ENCODE data around the gene CARHSP1.

DNA sequence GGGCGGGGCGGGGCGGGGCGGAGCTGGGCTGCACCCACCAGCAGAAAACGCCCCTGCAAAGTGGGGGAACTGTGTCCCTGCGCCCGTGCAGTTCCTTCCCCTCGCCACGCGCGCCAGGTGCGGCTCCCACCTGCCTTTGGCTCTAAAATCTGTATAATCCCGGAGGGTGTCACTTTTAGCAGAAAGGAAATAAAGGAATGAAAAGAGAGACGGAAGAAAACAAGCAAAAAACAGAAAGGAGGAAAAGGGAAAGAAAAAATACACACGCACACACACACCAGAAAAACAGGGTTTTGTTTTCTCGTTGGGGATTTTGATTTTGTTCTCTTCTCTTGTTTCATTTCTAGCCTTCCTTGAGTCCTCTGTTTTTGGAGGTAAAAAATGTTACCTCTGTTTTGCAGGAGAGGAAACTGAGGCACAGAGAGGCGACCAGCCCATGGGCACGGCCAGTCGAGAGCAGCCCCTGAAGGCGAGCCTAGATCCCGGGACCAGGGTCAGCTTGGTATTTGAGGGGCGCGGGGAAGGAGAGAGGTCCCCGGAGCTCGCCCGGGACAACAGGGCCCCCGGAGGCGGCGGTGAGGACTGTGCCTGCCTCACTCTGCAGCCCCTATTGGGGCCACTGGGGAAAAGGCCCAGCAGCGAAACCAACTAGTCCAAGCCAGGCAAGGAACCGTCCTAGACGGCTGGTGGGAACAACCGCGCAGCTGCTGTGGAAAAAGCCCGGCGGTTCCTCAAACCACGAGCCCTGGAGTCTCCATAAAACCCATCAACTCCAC, 594 bp upstream of the CARHSP1 start:
- TF ChIP-seq FOXM1 (IDR thresholded peaks at IDR 0.05; ENCODE audit: borderline replicate concordance) (no peak), ELF4 (IDR thresholded peaks at IDR 0.05) (no peak), BHLHE40 (IDR thresholded peaks at IDR 0.05; ENCODE audit: borderline replicate concordance) (no peak), ARNT (IDR thresholded peaks at IDR 0.05) (no peak), SUZ12 (IDR thresholded peaks at IDR 0.05) (no peak), SP1 (IDR thresholded peaks at IDR 0.05) (no peak), FOXA1 (IDR thresholded peaks at IDR 0.05) (no peak), HDGF (IDR thresholded peaks at IDR 0.05; ENCODE audit: borderline replicate concordance) (no peak), TARDBP (IDR thresholded peaks at IDR 0.05) (no peak), NFRKB (IDR thresholded peaks at IDR 0.05) (no peak), ZNF384 (IDR thresholded peaks at IDR 0.05) (no peak)
- TF ChIP-seq, protein P1, sequence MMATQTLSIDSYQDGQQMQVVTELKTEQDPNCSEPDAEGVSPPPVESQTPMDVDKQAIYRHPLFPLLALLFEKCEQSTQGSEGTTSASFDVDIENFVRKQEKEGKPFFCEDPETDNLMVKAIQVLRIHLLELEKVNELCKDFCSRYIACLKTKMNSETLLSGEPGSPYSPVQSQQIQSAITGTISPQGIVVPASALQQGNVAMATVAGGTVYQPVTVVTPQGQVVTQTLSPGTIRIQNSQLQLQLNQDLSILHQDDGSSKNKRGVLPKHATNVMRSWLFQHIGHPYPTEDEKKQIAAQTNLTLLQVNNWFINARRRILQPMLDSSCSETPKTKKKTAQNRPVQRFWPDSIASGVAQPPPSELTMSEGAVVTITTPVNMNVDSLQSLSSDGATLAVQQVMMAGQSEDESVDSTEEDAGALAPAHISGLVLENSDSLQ (IDR thresholded peaks at IDR 0.05), result no peak

Data from HEK293T (cell line).